Breast epithelium (tissue), 4 donors: Measurements from ENCODE around the gene RSAD1. TPM values are rescaled to one million over a fixed set of nuclear protein-coding genes. Genes with fewer than 3 reads are reported as not detected.
"Not testable (repeated sequence)": the region's sequence is repeated elsewhere in the genome, so short reads cannot be mapped to it uniquely, and the experiment has no call there.

Experiments used
- DNase-seq, 2 donors: peaks; one replicate each; pipeline ENCODE4 v3.0.0-alpha.2; 2019; ENCODE audit warnings: low spot score in 2 of 2
- H3K27ac ChIP-seq, 2 donors: fragments of 200-600 bp; sonication (generic) in 1 of 2; one replicate each; pipeline ENCODE4 v1.5.1; 2016 to 2019; ENCODE audit warnings: mild to moderate bottlenecking in 1 of 2
- H3K27me3 ChIP-seq, 2 donors: fragments of 200-600 bp; sonication (generic) in 1 of 2; one replicate each; pipeline versions ENCODE4 v1.5.1 to v1.6.0; 2017 to 2019; ENCODE audit warnings: control low read depth in 1 of 2, mild to moderate bottlenecking in 1 of 2
- H3K36me3 ChIP-seq: fragments of 200-600 bp; one replicate; pipeline ENCODE4 v1.5.1; 2019
- H3K4me1 ChIP-seq, 2 donors: fragments of 200-600 bp; sonication (generic); one replicate each; pipeline ENCODE4 v1.5.1; 2016 to 2019; ENCODE audit warnings: control low read depth in 1 of 2
- H3K4me3 ChIP-seq, 3 donors: fragments of 200-600 bp; sonication (generic); 1 replicate in 2 of 3; 2 replicates in 1 of 3; pipeline ENCODE4 v1.5.1; 2016 to 2019; ENCODE audit warnings: mild to moderate bottlenecking in 3 of 3, moderate library complexity in 2 of 3
- H3K9me3 ChIP-seq, 2 donors: fragments of 200-600 bp; sonication (generic) in 1 of 2; one replicate each; pipeline ENCODE4 v1.5.1; 2016 to 2019; ENCODE audit warnings: control low read depth in 1 of 2
- POLR2A ChIP-seq: fragments of 450-650 bp; IDR thresholded peaks from one replicate; pipeline ENCODE4 v1.6.1; 2016; ENCODE audit warnings: antibody characterized with exemption, mild to moderate bottlenecking, moderate library complexity
- POLR2AphosphoS5 ChIP-seq, 3 donors: sonication (generic); formaldehyde crosslinking; IDR thresholded peaks; one replicate each; pipeline ENCODE4 v1.6.1; 2017; ENCODE audit warnings: antibody characterized with exemption in 3 of 3
- intact Hi-C: fragments of 100-400 bp; cut with DNase I; formaldehyde crosslinking; loops from one replicate; pipeline ENCODE4 v1.15.1; 2023; ENCODE audit warnings: low total_unique reads
- total RNA-seq, 3 donors: library from RNA; depleted of rRNA; stranded (reverse); fragments of >200 nt; gene quantifications; one replicate each; pipeline ENCODE4 v1.1.0, GENCODE V29; 2016
- TF ChIP-seq, protein P1 (sequence below), 3 donors: fragments of 450-650 bp; IDR thresholded peaks; one replicate each; pipeline ENCODE4 v1.5.1; 2016 to 2017; ENCODE audit warnings: antibody characterized with exemption in 3 of 3, mild to moderate bottlenecking in 3 of 3, moderate library complexity in 3 of 3

Gene RSAD1
- total RNA-seq, 3 donors from 2014 or later, result 33.6 to 39.0 (median 35.1) TPM

DNA sequence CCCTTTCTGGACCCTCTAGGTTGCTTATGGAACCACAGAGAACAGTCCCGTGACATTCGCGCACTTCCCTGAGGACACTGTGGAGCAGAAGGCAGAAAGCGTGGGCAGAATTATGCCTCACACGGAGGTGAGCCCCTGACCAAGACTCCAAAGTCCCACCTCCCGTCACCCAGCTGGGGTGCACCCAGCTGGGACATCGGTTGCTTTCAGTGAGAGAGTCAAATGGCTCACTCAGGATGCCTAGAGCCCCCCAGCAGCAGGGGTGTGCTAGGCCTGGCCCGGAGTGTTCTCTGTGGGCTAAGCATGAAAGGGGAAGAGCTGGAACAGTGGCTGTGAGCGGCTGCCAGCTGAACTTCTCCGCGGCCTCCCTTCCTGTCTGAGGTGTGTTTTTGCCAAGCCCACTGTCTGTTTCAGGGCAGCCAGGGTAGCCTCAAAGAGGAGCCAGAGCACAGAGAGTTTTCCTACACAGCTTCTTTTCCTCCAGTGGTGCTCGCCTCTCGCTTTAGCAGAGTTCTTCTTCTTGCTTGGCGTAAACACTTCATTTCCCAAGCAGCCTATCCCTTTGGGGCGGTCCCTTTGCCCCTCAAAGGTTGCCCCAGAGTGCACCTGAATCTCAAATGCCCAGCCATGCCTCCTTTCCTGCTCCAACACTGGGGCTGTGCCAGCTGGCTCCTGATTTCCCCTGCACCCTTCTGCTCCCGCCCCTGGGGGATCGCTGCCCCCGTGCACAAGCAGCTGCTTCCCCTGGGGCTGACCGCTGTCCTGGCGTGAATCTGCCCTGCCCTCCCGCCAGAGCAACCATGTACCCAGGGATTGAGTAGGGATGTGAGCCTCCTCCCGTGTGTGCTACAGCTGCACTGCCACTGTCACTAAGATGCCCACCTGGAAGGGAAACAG lies 7.4 kb upstream of the RSAD1 start:
- H3K27me3 ChIP-seq, result no peaks in the 10 kb centered on the region
- TF ChIP-seq POLR2AphosphoS5 (IDR thresholded peaks at IDR 0.05) (no peak), POLR2A (no peak)
- TF ChIP-seq, protein P1, sequence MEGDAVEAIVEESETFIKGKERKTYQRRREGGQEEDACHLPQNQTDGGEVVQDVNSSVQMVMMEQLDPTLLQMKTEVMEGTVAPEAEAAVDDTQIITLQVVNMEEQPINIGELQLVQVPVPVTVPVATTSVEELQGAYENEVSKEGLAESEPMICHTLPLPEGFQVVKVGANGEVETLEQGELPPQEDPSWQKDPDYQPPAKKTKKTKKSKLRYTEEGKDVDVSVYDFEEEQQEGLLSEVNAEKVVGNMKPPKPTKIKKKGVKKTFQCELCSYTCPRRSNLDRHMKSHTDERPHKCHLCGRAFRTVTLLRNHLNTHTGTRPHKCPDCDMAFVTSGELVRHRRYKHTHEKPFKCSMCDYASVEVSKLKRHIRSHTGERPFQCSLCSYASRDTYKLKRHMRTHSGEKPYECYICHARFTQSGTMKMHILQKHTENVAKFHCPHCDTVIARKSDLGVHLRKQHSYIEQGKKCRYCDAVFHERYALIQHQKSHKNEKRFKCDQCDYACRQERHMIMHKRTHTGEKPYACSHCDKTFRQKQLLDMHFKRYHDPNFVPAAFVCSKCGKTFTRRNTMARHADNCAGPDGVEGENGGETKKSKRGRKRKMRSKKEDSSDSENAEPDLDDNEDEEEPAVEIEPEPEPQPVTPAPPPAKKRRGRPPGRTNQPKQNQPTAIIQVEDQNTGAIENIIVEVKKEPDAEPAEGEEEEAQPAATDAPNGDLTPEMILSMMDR (IDR thresholded peaks at IDR 0.05), result no peak

DNA sequence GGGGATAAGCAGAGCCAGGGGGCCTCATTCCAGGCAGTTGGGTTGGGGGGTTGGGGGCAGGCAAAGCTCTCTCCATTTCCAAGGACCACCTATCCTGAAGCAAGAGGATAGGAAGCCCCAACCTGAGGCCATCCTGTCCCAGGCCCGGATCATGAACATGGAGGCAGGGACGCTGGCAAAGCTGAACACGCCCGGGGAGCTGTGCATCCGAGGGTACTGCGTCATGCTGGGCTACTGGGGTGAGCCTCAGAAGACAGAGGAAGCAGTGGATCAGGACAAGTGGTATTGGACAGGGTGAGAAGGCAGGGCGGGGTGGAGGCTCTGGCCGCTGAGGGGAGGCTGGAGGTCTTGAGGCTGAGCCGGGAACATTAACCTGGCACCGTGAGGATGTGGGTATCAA lies 6.4 kb upstream of the RSAD1 start:
- Histone ChIP-seq H3K36me3 (no peaks in the 10 kb centered on the region), H3K4me3 (no peak overlapping the region), H3K4me1 (peaks cover 6% of the 10 kb centered on the region in 2 donors), H3K27me3 (no peaks in the 10 kb centered on the region), H3K9me3 (no peaks in the 10 kb centered on the region), H3K27ac (peak overlapping the region in 1 of 2 donors; percentile 68)
- DNase-seq, result no peak
- intact Hi-C loops, result no loop called here
- TF ChIP-seq POLR2A, result no peak
- no peak for TF ChIP-seq POLR2AphosphoS5 (IDR thresholded peaks at IDR 0.05)
- TF ChIP-seq, protein P1 (IDR thresholded peaks at IDR 0.05), result no peak

More for the DNA sequence above, 7.4 kb upstream of the RSAD1 start:
- DNase-seq, result no peak
- no peak overlapping the region for H3K4me3 ChIP-seq
- peak overlapping the region; percentile 68 to 72 for H3K27ac ChIP-seq
- no peaks in the 10 kb centered on the region for H3K36me3 ChIP-seq
- intact Hi-C loops, result no loop called here
- H3K9me3 ChIP-seq, result no peaks in the 10 kb centered on the region
- peaks cover 6% of the 10 kb centered on the region in 2 donors for H3K4me1 ChIP-seq

GRCh38 chr17:50472761-50473161 lies 5.9 kb upstream of the RSAD1 start:
- intact Hi-C loops, H3K9me3 ChIP-seq, DNase-seq, H3K4me3 ChIP-seq, H3K36me3 ChIP-seq, H3K27me3 ChIP-seq, H3K4me1 ChIP-seq: not testable (repeated sequence)
- peak overlapping the region in 1 of 2 donors; percentile 68 for H3K27ac ChIP-seq

- TF ChIP-seq POLR2A (no peak), POLR2AphosphoS5 (IDR thresholded peaks at IDR 0.05) (no peak)
- TF ChIP-seq, protein P1 (IDR thresholded peaks at IDR 0.05), result no peak
- DNase-seq, result no peak
- Histone ChIP-seq H3K27me3 (no peaks in the 10 kb centered on the region), H3K27ac (no peak overlapping the region), H3K9me3 (no peaks in the 10 kb centered on the region), H3K4me3 (no peak overlapping the region), H3K36me3 (no peaks in the 10 kb centered on the region), H3K4me1 (peaks cover 0 to 6% of the 10 kb centered on the region in 2 donors)
- intact Hi-C loops, result no loop called here
Measured at GRCh38 chr17:50473901-50474300, 4.8 kb upstream of the RSAD1 start.

DNA sequence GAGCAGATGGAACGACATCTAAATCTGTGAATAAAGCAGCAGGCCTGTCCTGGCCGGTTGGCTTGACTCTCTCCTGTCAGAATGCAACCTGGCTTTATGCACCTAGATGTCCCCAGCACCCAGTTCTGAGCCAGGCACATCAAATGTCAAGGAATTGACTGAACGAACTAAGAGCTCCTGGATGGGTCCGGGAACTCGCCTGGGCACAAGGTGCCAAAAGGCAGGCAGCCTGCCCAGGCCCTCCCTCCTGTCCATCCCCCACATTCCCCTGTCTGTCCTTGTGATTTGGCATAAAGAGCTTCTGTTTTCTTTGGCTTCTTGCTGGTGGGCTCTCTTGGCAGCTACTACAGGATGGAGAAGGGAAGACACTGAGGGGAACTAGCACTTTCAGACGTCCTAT lies 4.1 kb upstream of the RSAD1 start:
- no peak for DNase-seq
- no peak for TF ChIP-seq POLR2A
- no peak for TF ChIP-seq POLR2AphosphoS5 (IDR thresholded peaks at IDR 0.05)
- TF ChIP-seq, protein P1 (IDR thresholded peaks at IDR 0.05), result no peak
- no peaks in the 10 kb centered on the region for H3K9me3 ChIP-seq
- intact Hi-C loops, result no loop called here
- no peak overlapping the region for H3K27ac ChIP-seq
- H3K4me3 ChIP-seq, result no peak overlapping the region
- no peaks in the 10 kb centered on the region for H3K36me3 ChIP-seq
- no peaks in the 10 kb centered on the region for H3K27me3 ChIP-seq
- H3K4me1 ChIP-seq, result peaks cover 0 to under 1% of the 10 kb centered on the region in 2 donors
